GM18502 (cell line): ENCODE results near the gene PPM1H.

Experiments used
- ATAC-seq: cut with Tn5 transposase; IDR thresholded peaks from one replicate; pipeline ENCODE4 v1.9.1; 2021; ENCODE audit warnings: mild to moderate bottlenecking; ENCODE audit not compliant: unreplicated experiment, poor library complexity

Gene PPM1H

GRCh38 chr12:62720661-62721330, 214.2 kb downstream of the PPM1H start:
- no peak for ATAC-seq

DNA sequence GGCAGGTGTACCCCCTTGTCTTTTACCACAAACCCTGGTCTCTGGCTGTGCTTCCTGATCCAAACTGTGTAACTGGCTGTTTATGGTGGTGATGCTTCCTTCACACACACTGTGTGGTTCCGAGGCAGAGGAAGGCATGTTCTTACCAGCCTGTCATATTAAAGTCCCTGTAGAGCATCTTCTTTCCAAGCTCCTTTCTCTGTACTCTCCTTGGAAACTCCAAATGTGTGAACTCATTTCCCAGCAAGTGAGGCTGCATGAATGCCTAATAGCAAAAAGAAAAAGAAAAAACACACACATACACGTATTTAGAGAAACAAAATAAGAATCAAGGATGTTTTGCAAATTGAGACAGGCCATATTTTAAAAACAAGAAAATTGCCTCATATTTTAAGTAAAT, 214.9 kb downstream of the PPM1H start:
- ATAC-seq = no peak

DNA sequence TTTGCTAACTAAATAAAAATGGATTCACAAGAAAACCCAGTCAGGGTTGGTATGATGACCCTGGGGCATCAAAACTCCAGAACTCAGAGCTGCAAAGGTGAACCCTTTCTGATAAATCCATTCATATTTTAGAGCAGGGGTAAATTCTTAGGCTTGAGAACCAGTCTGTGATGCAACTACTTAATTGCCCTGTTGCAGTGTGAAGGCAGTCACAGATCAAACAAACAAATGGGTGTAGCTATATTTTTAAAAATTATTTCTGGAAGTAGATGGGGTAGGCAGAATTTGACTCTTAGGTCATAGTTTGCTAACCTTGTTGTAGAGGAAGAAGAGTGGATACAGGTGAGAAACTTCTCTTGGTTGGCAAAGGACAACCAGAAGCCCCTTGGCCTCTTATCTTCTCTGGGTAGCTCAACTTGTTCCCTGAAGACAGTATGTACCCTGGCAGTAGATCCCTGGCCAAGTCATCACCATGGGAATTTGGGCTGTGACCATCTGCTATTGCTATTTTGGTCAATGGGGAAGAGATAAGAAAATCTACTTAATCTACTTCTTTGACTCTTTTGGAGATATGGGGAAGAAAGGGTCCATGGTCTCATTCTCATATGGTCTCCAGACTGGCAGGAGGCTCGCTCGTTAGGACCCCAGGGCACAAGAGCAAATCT, 216.1 kb downstream of the PPM1H start:
- ATAC-seq = no peak

- no peak for ATAC-seq
Observed at GRCh38 chr12:62717643-62718042, 217.3 kb downstream of the PPM1H start.

DNA sequence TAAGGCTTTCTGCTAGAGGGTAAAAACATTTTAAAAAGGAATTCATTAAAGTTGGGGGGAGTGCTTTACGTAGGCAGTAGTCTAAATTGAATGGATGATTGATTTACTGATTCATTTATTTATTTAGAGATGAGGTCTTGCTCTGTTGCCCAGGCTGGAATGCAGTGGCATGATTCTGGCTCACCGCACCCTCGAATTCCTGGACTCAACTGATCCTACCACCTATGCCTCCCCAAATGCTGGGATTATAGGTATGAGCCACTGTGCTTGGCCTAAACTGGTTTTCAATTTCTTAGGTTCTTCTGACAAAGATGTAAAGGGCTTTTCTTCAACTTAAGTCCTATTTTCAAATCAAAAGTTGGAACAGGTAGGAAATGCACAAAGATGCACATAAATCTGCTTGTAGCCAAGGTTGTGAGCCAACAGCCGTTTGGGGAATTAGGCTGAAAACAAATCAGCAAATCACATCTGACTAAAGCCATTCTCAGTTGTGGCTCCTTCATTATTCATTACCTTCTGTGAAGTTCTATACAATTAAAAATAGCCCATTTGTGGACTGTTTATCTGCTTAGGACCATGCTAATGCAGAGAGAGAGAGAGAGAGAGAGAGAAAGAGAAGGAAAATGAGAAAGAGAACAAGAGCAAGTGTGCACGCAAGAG, 218.0 kb downstream of the PPM1H start:
- no peak for ATAC-seq

- no peak for ATAC-seq
Observed at GRCh38 chr12:62716037-62716436, 218.9 kb downstream of the PPM1H start.

GRCh38 chr12:62714774-62715721, 219.9 kb downstream of the PPM1H start:
- ATAC-seq = no peak

GRCh38 chr12:62714181-62714773, 220.7 kb downstream of the PPM1H start:
- no peak for ATAC-seq

GRCh38 chr12:62713723-62714122, 221.2 kb downstream of the PPM1H start:
- no peak for ATAC-seq

GRCh38 chr12:62712681-62713573, 222.0 kb downstream of the PPM1H start:
- no peak for ATAC-seq

DNA sequence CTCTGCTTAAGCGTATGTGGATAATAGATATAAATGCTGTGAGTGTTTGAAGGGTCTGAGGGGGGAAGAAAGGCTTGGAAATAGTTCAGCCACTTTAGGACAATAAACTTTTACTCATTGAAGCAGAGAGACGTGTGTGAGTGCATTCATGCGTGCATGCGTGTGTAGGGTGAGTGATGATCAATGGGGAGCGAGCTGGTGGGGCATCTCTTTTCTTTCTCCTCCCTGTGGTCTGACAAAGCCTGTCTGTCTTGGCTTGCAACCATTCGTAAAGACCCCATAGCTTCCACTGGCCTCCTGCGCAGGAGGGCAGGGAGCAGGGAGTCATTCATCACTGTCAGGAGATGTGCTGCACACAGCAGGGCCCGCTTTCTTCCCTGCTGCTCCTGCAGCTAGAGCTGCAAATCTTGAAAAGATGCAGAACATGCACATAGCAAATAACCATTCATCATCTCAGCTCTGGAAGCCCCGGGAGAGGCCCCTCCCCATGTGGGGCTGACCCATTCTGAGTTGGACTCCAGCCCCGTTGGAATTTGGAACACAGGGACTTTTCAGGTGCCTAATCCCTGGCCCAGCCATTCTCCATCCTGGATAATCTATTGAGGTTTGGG, 223.2 kb downstream of the PPM1H start:
- no peak for ATAC-seq

DNA sequence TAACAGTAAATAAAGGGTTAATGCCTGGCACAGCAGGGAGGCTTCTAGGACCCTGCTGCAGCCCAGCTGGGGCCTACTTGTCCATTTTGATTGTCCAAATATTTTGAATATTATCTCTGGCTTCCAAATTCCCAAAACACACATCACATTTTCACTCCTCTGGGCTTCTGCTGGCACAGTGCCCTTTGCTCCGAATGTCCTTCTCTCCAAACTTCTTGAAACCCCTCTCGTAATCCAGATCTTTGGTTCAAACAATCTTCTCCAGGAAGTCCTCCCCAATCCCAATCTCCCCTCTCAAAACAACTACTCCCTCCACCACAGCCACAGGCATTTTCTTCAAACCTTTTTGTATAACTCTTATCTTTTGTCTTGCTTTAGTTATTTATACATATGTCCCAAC, 225.6 kb downstream of the PPM1H start:
- ATAC-seq = no peak

DNA sequence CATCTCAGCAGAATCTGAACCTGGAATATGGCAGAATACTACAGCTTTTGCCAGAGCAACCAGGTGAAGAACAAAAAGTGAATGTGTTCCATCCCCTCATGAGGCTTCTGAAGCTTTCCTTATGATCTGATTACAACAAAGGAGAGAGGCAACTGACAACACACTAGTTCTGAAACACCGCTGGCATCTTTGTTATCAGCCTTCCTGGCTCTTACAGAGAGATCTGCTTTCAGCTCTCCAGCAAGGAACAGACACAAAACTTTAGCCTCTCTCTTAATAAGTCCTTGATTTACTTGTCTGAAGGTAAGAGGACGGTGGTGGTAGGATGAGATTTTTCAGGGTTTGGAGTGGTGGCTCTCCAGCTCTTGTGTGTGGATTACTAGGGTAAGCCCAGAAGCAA, 227.0 kb downstream of the PPM1H start:
- ATAC-seq = no peak

DNA sequence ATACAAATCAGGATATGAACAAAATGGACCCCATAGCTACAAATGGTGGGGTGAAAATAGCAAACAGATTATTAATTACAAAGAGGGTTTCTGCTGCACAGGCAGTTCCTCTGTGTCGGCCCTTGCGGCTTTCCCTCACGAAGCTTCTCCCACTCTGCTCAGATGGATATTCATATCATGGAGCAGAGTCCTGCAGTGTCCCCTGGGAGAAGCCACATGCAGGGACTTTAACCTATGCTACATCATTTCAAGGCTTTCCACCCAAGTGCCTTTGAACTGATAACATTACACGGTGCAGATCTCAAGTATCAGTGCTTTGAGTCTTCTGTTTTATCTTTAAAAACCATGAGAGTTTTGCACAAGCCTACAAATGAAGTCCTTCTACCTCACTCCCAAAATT, 229.1 kb downstream of the PPM1H start:
- ATAC-seq = no peak

DNA sequence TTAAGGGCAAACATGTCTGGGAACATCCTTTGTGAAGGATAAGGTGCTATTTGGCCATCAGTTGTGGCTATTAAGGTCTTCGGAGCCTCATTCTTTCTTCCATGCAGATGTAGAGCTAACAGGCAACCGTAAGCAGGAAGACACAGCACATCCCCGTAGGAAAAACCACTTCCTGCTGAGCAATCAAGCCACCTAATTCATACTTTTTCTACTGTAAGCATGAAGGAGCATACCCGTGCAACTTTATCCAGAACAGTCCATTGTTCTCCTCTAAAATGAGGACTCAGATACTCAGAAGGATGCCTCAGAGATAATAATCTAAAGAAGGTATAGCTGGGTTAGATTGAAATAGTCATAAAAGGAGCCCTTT, 232.0 kb downstream of the PPM1H start:
- ATAC-seq = no peak

DNA sequence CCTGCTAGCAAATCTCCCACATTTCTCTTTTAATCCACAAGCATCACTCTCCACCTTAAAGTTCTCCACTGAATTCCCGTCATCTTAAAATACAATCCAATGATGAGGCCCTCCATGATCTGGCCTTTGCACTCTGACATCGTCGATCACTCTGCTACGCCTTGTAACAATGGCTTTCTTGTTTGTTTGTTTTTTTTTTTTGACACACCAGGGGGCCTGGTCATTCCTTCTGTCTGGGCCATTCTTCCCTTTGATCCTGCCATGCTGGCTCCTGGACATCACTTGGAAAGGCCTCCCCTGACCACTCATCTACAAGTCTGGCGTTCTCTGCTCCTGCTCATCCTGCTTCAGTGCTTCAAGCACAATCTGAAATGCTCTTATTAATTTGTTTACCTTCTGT, 233.5 kb downstream of the PPM1H start:
- no peak for ATAC-seq

DNA sequence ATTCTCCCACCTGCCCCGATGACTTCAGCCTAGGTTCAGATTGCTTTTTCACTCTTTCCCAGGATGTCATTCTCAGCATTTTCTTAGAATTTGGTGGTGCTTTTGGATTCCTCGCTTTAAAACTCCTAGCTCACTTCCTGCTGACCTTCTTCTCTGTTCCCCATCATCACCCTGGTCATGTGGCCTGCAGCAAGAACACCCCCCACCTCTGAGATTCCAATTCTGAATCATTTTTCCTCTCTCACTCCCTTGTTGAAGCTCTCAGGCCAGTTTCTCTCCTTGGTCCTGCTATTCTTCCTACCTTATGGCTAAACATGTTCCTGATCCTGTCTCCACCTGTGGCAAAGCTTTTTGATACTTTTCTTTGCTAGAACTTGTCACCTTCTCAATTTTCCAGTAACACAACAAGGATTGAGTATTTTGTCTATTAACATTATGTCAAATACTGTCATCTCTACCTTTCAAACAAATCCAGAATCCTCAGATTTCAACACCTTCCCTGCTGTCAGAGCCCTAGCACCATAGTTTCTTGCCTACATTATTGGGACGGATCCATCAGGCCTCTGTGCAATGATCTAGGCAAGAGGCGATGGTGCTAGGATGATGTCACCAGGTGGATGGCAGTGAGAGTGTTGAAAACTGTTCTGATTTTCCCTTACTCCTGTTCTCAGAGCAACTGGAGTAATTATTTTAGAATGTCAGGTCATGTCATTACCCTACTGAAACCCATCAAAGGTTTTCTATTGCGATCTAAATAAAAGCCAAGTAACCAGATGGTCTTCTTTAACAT, 234.7 kb downstream of the PPM1H start:
- no peak for ATAC-seq

- no peak for ATAC-seq
Observed at GRCh38 chr12:62698701-62699101, 236.2 kb downstream of the PPM1H start.
